ENCODE results near the gene MYZAP.

- TF ChIP-seq EZH2 (IDR thresholded peaks at IDR 0.05; ENCODE audit: borderline replicate concordance, low read depth, low read length, poor library complexity, severe bottlenecking) (no peak), CTCF (conservative IDR thresholded peaks at IDR 0.05; ENCODE audit: low read depth, low read length) (no peak)
These were observed 42.9 kb upstream of the MYZAP start for GRCh38 chr15:57548835-57549234.
